Measurements from ENCODE around the gene WDFY4. TPM values are rescaled to one million over a fixed set of nuclear protein-coding genes. Genes with fewer than 3 reads are reported as not detected.

Gene WDFY4
- polyA plus RNA-seq, 12 donors = 2.0 to 7.3 (median 3.0) TPM; not detected in 2

- no peak for DNase-seq
Measured at GRCh38 chr10:48879451-48879850, 194.8 kb downstream of the WDFY4 start.

- DNase-seq = no peak
Measured at GRCh38 chr10:48880016-48880705, 195.5 kb downstream of the WDFY4 start.

GRCh38 chr10:48881937-48882336 is 197.3 kb downstream of the WDFY4 start:
- DNase-seq = no peak

- DNase-seq = no peak
Measured at GRCh38 chr10:48882881-48883280, 198.2 kb downstream of the WDFY4 start.

GRCh38 chr10:48883701-48884100 is 199.0 kb downstream of the WDFY4 start:
- no peak for DNase-seq

- no peak for DNase-seq
Measured at GRCh38 chr10:48884179-48885045, 199.7 kb downstream of the WDFY4 start.

- DNase-seq = peak; percentile 40
Measured at GRCh38 chr10:48885376-48885775, 200.7 kb downstream of the WDFY4 start.

GRCh38 chr10:48887982-48888381 is 203.3 kb downstream of the WDFY4 start:
- DNase-seq = no peak

- DNase-seq = no peak
Measured at GRCh38 chr10:48890888-48891850, 206.5 kb downstream of the WDFY4 start.

GRCh38 chr10:48894911-48895802 is 210.5 kb downstream of the WDFY4 start:
- DNase-seq = peak; percentile 45

- DNase-seq = peak; percentile 26
Measured at GRCh38 chr10:48895803-48896195, 211.1 kb downstream of the WDFY4 start.

GRCh38 chr10:48896756-48897440 is 212.2 kb downstream of the WDFY4 start:
- DNase-seq = no peak

GRCh38 chr10:48897441-48897790 is 212.7 kb downstream of the WDFY4 start:
- DNase-seq = no peak

GRCh38 chr10:48898426-48898825 is 213.8 kb downstream of the WDFY4 start:
- no peak for DNase-seq

GRCh38 chr10:48899781-48900180 is 215.1 kb downstream of the WDFY4 start:
- DNase-seq = no peak

GRCh38 chr10:48900371-48900801 is 215.7 kb downstream of the WDFY4 start:
- DNase-seq = peak; percentile 63

GRCh38 chr10:48901319-48901718 is 216.6 kb downstream of the WDFY4 start:
- no peak for DNase-seq

GRCh38 chr10:48902096-48902495 is 217.4 kb downstream of the WDFY4 start:
- no peak for DNase-seq

GRCh38 chr10:48903151-48903550 is 218.5 kb downstream of the WDFY4 start:
- DNase-seq = no peak

GRCh38 chr10:48904861-48905260 is 220.2 kb downstream of the WDFY4 start:
- no peak for DNase-seq

Measured in muscle of arm (tissue), 12 donors.